Endothelial cell of umbilical vein (primary cell): Measurements from ENCODE around the gene RAB20. TPM values are rescaled to one million over a fixed set of nuclear protein-coding genes. Genes with fewer than 3 reads are reported as not detected.
"Not testable (repeated sequence)": the region's sequence is repeated elsewhere in the genome, so short reads cannot be mapped to it uniquely, and the experiment has no call there.

Experiments
- BruUV-seq: library from RNA; stranded (reverse); fragments of 400-500 nt; replicated peaks from 2 replicates; lab custom pipeline; 2021; lab: Mats Ljungman, UMichigan
- CTCF ChIA-PET: fragments of 300-600, 350-600 bp; sonication (Branson Sonifier 250); formaldehyde crosslinking; loops from one replicate; lab custom pipeline; 2021; ENCODE audit warnings: antibody characterized with exemption, inconsistent platforms; lab: Charles Lee
- POLR2A ChIA-PET: fragments of 300-600, 350-600 bp; sonication (Branson Sonifier 250); formaldehyde crosslinking; loops from one replicate; lab custom pipeline; 2021; ENCODE audit warnings: antibody characterized with exemption, inconsistent platforms; lab: Charles Lee
- DNase-seq: peaks from one replicate; pipeline ENCODE4 v3.0.0-alpha.2; 2011; ENCODE audit warnings: low read depth, low spot score
- FAIRE-seq: peaks from 2 replicates; lab custom pipeline; 2011; peaks lifted over from hg19 to GRCh38; lab: Jason Lieb, UNC
- H2AFZ ChIP-seq: 2 replicates; pipeline ENCODE4 v1.6.0; 2012; ENCODE audit warnings: low read depth, low read length, control low read depth, inconsistent platforms
- H3K27ac ChIP-seq: 2 replicates; pipeline ENCODE4 v1.5.1; 2011; ENCODE audit warnings: low read depth, mild to moderate bottlenecking, control low read depth, low read length, moderate library complexity; ENCODE audit not compliant: insufficient read depth
- H3K27me3 ChIP-seq, 2 experiments: 2 replicates each; pipeline versions ENCODE4 v1.6.0 to v1.6.1; 2011; ENCODE audit warnings: low read length in 2 of 2, mixed read lengths in 1 of 2; ENCODE audit not compliant: control insufficient read depth in 2 of 2, insufficient read depth in 2 of 2
- H3K36me3 ChIP-seq, 2 experiments: 2 replicates in 1 of 2; 3 replicates in 1 of 2; pipeline ENCODE4 v1.5.1; 2011; ENCODE audit warnings: low read length in 2 of 2, mild to moderate bottlenecking in 1 of 2, moderate library complexity in 1 of 2; ENCODE audit not compliant: control insufficient read depth in 2 of 2, insufficient read depth in 2 of 2; ENCODE audit errors: extremely low read depth in 1 of 2
- H3K4me1 ChIP-seq: 3 replicates; pipeline ENCODE4 v1.5.1; 2011; ENCODE audit warnings: mild to moderate bottlenecking, low read length; ENCODE audit not compliant: control insufficient read depth, insufficient read depth; ENCODE audit errors: extremely low read depth
- H3K4me2 ChIP-seq: 2 replicates; pipeline ENCODE4 v1.6.1; 2011; ENCODE audit warnings: low read length, control low read depth, mixed read lengths; ENCODE audit not compliant: insufficient read depth
- H3K4me3 ChIP-seq, 3 experiments: fragments of 200-600 bp in 1 of 3; sonication (generic), shearing (Covaris generic) in 1 of 3; replicated peaks in 1 of 3; 2 replicates each; pipeline ENCODE4 v1.5.1; 2011 to 2016; ENCODE audit warnings: control low read depth in 3 of 3, low read length in 3 of 3, mild to moderate bottlenecking in 2 of 3, inconsistent platforms in 1 of 3, low read depth in 1 of 3, moderate library complexity in 1 of 3; ENCODE audit not compliant: insufficient read depth in 1 of 3
- H3K79me2 ChIP-seq: 2 replicates; pipeline ENCODE4 v1.6.0; 2012; ENCODE audit warnings: low read length, inconsistent platforms; ENCODE audit not compliant: control insufficient read depth, insufficient read depth
- H3K9ac ChIP-seq: replicated peaks from 2 replicates; pipeline ENCODE3; 2011; ENCODE audit warnings: low read length, control low read depth; ENCODE audit not compliant: insufficient read depth; ENCODE audit errors: extremely low read depth
- H3K9me1 ChIP-seq: replicated peaks from 3 replicates; pipeline ENCODE4 v1.6.0; 2011; ENCODE audit warnings: mild to moderate bottlenecking, low read length; ENCODE audit not compliant: control insufficient read depth, insufficient read depth; ENCODE audit errors: extremely low read depth
- H3K9me3 ChIP-seq: replicated peaks from 2 replicates; pipeline ENCODE4 v1.5.1; 2012; ENCODE audit warnings: low read length, inconsistent platforms; ENCODE audit not compliant: control insufficient read depth, insufficient read depth
- H4K20me1 ChIP-seq: replicated peaks from 2 replicates; pipeline ENCODE3; 2011; ENCODE audit warnings: mild to moderate bottlenecking, low read length; ENCODE audit not compliant: control insufficient read depth, insufficient read depth; ENCODE audit errors: extremely low read depth
- EZH2 ChIP-seq: IDR thresholded peaks from 2 replicates; pipeline ENCODE4 v1.6.1; 2012; ENCODE audit warnings: borderline replicate concordance, low read depth, mild to moderate bottlenecking, moderate library complexity, low read length, inconsistent platforms; ENCODE audit not compliant: severe bottlenecking
- FOS ChIP-seq: IDR thresholded peaks from 2 replicates; pipeline ENCODE4 v1.6.1; 2011; ENCODE audit warnings: mild to moderate bottlenecking, low read length, moderate library complexity, borderline replicate concordance; ENCODE audit not compliant: insufficient read depth
- GATA2 ChIP-seq: IDR thresholded peaks from 2 replicates; pipeline ENCODE4 v1.7.0; 2011; ENCODE audit warnings: low read depth, mild to moderate bottlenecking, moderate library complexity, mixed read lengths, low read length; ENCODE audit not compliant: insufficient read length, insufficient read depth
- JUN ChIP-seq: IDR thresholded peaks from 2 replicates; pipeline ENCODE4 v1.6.1; 2011; ENCODE audit warnings: borderline replicate concordance, low read depth; ENCODE audit not compliant: insufficient read length, insufficient read depth
- MYC ChIP-seq: IDR thresholded peaks from one replicate; pipeline ENCODE4 v1.6.1; 2011; ENCODE audit warnings: mild to moderate bottlenecking, low read depth, low read length
- POLR2A ChIP-seq: IDR thresholded peaks from 2 replicates; pipeline ENCODE4 v1.6.1; 2012; ENCODE audit warnings: low read depth, mild to moderate bottlenecking, control low read depth, low read length
- POLR2AphosphoS5 ChIP-seq: IDR thresholded peaks from 2 replicates; pipeline ENCODE4 v1.6.1; 2012; ENCODE audit warnings: low read depth, mild to moderate bottlenecking, control low read depth, low read length, moderate library complexity; ENCODE audit not compliant: insufficient read depth
- dilution Hi-C: fragments of 300-500 bp; cut with MboI; formaldehyde crosslinking; loops from one replicate; pipeline ENCODE4 v1.15.0; 2019; ENCODE audit warnings: low sequenced_read_pairs; ENCODE audit not compliant: extremely low pct_ligation_motif_present
- intact Hi-C: fragments of 100-400 bp; cut with micrococcal nuclease; formaldehyde crosslinking; loops from one replicate; pipeline ENCODE4 v1.10.0; 2022
- polyA plus RNA-seq, 4 experiments: library from polyadenylated mRNA; depleted of rRNA in 3 of 4; stranded (reverse) in 3 of 4; unstranded in 1 of 4; fragments of >200 nt; gene quantifications; 2 replicates each; pipeline versions ENCODE4 v1.2.1 to v1.2.3, GENCODE V29; 2011 to 2012; ENCODE audit warnings: missing spikeins in 1 of 4
- total RNA-seq: library from RNA; stranded (reverse); gene quantifications from 2 replicates; pipeline ENCODE4 v1.2.3, GENCODE V29; 2021
- TF ChIP-seq, protein P1 (sequence below): IDR thresholded peaks from 2 replicates; pipeline ENCODE4 v1.6.1; 2011; ENCODE audit not compliant: insufficient read depth, insufficient read length
- TF ChIP-seq, protein P2 (sequence below), 2 donors: IDR thresholded peaks; 1 replicate in 1 of 2; 2 replicates in 1 of 2; pipeline ENCODE4 v1.5.1; 2011; ENCODE audit warnings: low read length in 2 of 2, mild to moderate bottlenecking in 2 of 2, moderate library complexity in 2 of 2, control low read depth in 1 of 2, inconsistent platforms in 1 of 2, low read depth in 1 of 2; ENCODE audit not compliant: insufficient read depth in 1 of 2; ENCODE audit errors: extremely low read depth in 1 of 2

The RAB20 gene
- total and polyA plus RNA-seq, 2 donors (not counting 3 experiments of a cell fraction or from before 2014, with no cell fraction given), result 1.3 to 1.7 TPM

DNA sequence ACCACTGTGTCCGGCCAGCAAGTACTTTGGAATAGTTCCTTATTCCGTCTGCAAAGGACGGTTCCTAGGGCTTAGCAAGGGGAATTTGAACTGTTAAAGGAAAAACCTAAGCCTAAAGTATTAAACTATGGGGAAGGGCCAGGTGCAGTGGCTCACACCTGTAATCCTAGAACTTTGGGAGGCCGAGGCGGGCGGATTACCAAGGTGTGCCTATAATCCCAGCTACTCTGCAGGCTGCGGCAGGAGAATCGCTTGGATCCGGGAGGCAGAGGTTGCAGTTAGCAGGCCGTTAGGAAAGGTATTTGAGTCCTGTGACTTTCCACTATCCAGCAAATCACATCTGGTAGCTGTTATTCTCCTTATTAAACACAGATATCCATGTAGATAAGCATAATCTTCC lies 9.4 kb upstream of the RAB20 start:
- Histone ChIP-seq H3K79me2 (no peaks in the 10 kb centered on the region), H3K9me1 (no peaks in the 10 kb centered on the region), H4K20me1 (no peaks in the 10 kb centered on the region), H3K4me2 (no peak overlapping the region), H3K4me1 (no peaks in the 10 kb centered on the region), H3K27me3 (peaks cover 29 to 32% of the 10 kb centered on the region in 2 experiments), H2AFZ (no peak overlapping the region), H3K9me3 (no peaks in the 10 kb centered on the region), H3K27ac (no peak overlapping the region), H3K36me3 (no peaks in the 10 kb centered on the region), H3K9ac (no peak overlapping the region), H3K4me3 (no peak overlapping the region)
- ChIA-PET POLR2A (no interaction called here), CTCF (no interaction called here)
- FAIRE-seq, result no peak
- dilution Hi-C loops, result no loop called here
- DNase-seq, result no peak
- intact Hi-C loops, result no loop called here
- TF ChIP-seq MYC, result no peak
- TF ChIP-seq, protein P1, sequence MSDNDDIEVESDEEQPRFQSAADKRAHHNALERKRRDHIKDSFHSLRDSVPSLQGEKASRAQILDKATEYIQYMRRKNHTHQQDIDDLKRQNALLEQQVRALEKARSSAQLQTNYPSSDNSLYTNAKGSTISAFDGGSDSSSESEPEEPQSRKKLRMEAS, result no peak
- TF ChIP-seq, protein P2, sequence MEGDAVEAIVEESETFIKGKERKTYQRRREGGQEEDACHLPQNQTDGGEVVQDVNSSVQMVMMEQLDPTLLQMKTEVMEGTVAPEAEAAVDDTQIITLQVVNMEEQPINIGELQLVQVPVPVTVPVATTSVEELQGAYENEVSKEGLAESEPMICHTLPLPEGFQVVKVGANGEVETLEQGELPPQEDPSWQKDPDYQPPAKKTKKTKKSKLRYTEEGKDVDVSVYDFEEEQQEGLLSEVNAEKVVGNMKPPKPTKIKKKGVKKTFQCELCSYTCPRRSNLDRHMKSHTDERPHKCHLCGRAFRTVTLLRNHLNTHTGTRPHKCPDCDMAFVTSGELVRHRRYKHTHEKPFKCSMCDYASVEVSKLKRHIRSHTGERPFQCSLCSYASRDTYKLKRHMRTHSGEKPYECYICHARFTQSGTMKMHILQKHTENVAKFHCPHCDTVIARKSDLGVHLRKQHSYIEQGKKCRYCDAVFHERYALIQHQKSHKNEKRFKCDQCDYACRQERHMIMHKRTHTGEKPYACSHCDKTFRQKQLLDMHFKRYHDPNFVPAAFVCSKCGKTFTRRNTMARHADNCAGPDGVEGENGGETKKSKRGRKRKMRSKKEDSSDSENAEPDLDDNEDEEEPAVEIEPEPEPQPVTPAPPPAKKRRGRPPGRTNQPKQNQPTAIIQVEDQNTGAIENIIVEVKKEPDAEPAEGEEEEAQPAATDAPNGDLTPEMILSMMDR (IDR thresholded peaks at IDR 0.05; ENCODE audit: extremely low read depth in 1 of 2, insufficient read depth in 1 of 2, low read depth in 1 of 2, low read length in 2 of 2), result no peak
- no peak for TF ChIP-seq POLR2AphosphoS5
- TF ChIP-seq POLR2A, result no peak
- TF ChIP-seq FOS, result no peak
- TF ChIP-seq JUN, result no peak
- TF ChIP-seq GATA2, result no peak
- TF ChIP-seq EZH2, result no peak
- BruUV-seq, result no TSS peak

DNA sequence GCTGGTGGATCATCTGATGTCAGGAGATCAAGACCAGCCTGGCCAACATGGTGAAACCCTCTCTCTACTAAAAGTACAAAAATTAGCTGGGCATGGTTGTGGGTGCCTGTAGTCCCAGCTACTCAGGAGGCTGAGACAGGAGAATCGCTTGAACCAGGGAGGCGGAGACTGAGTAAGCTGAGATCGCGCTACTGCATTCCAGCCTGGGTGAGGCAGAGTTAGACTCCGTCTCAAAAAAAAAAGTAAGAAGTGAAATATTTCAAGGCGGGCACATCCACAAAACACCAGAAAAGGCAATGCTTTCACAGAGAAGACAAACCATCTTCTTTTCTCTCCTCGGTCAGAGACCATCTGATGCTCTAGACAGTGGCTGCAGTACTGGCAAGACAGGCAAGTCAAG lies 8.4 kb upstream of the RAB20 start:
- intact Hi-C loops, dilution Hi-C loops, H2AFZ ChIP-seq, H3K4me2 ChIP-seq, H3K9ac ChIP-seq, H3K4me1 ChIP-seq, H3K27ac ChIP-seq, H3K9me3 ChIP-seq, H4K20me1 ChIP-seq, H3K79me2 ChIP-seq, POLR2A ChIA-PET, H3K9me1 ChIP-seq, FAIRE-seq, DNase-seq, H3K4me3 ChIP-seq, BruUV-seq, H3K36me3 ChIP-seq: not testable (repeated sequence)
- CTCF ChIA-PET, result interaction anchor here (0.9 to 1.1 kb wide), 2 partner anchors 23 to 114 kb away, joined by 3 to 4 read pairs; no protein-coding TSS in a partner anchor
- H3K27me3 ChIP-seq, result peaks cover 28 to 29% of the 10 kb centered on the region in 2 experiments
